Pancreas (tissue), 10 donors: ENCODE data around the gene ALDH1A1. TPM values are rescaled to one million over a fixed set of nuclear protein-coding genes. Genes with fewer than 3 reads are reported as not detected.
A peak's percentile ranks its signal among the peaks of the same experiment; 100 is the strongest.
"Not testable (repeated sequence)": the region's sequence is repeated elsewhere in the genome, so short reads cannot be mapped to it uniquely, and the experiment has no call there.

ENCODE experiments used
- ATAC-seq, 4 donors: fragments of 200-7000 bp; cut with Tn5 transposase; one replicate each; pipeline versions ENCODE4 v1.8.0 to v1.9.1; 2020; ENCODE audit warnings: mild to moderate bottlenecking in 4 of 4, moderate library complexity in 4 of 4
- DNase-seq, 6 donors: peaks; one replicate each; pipeline ENCODE4 v3.0.0-alpha.2; 2020
- FAIRE-seq: peaks from 2 replicates; lab custom pipeline; 2012; peaks lifted over from hg19 to GRCh38; lab: Jason Lieb, UNC
- H3K27ac ChIP-seq, 4 donors: fragments of 200-600 bp; sonication (generic); 1 replicate in 3 of 4; 2 replicates in 1 of 4; pipeline versions ENCODE4 v1.5.0 to v1.8.0; 2020
- H3K27me3 ChIP-seq, 4 donors: fragments of 200-600 bp; one replicate each; pipeline ENCODE4 v1.8.0; 2021
- H3K36me3 ChIP-seq, 3 donors: fragments of 200-600 bp; sonication (generic) in 1 of 3; one replicate each; pipeline versions ENCODE4 v1.5.0 to v1.8.0; 2020 to 2021
- H3K4me1 ChIP-seq, 3 donors: fragments of 200-600 bp; one replicate each; pipeline ENCODE4 v1.8.0; 2021
- H3K4me3 ChIP-seq, 4 donors: fragments of 200-600 bp; sonication (generic) in 2 of 4; one replicate each; pipeline versions ENCODE4 v1.5.0 to v1.8.0; 2020 to 2021
- H3K9me3 ChIP-seq, 4 donors: fragments of 200-600 bp; one replicate each; pipeline ENCODE4 v1.8.0; 2021
- WGBS, 2 donors: extraction: QIAGEN DNeasy Blood & Tissue Kit; methylation state at CpG; one replicate each; pipeline ENCODE4 v1.1.7; 2013; 5-methylcytosine and 5-hydroxymethylcytosine counted together
- intact Hi-C, 3 donors: fragments of 100-400 bp; cut with DNase I; formaldehyde crosslinking; loops; one replicate each; pipeline versions ENCODE4 v1.11.1 to v1.14.2; 2022
- polyA plus RNA-seq, 2 donors: library from polyadenylated mRNA; stranded (reverse); fragments of 200-250 nt; gene quantifications; one replicate each; pipeline ENCODE4 v1.2.3, GENCODE V29; 2013
- total RNA-seq, 6 donors: library from RNA; stranded (reverse); fragmentation: NEBNext Ultra II Directional in 4 of 6; extraction: Animal tissue kit (Norgen Biotek cat#: 25700) in 4 of 6; gene quantifications; one replicate each; pipeline versions ENCODE4 v1.2.1 to v1.2.4, GENCODE V29; 2021 to 2023
- TF ChIP-seq, protein P1 (sequence below), 4 donors: fragments of 200-600 bp; sonication (generic) in 3 of 4; IDR thresholded peaks; one replicate each; pipeline versions ENCODE4 v1.5.0 to v1.8.0; 2021; ENCODE audit warnings: antibody characterized with exemption in 4 of 4
- donor health status: healthy with polysubstance abuse.
- donor health status: DM: no; HTN: no; CAD: no; lungs with moderate emphysema.
- donor health status: DM: no; HTN: no; CAD: no.
- donor health status: control.
- donor health status: control.
- donor health status: Bipolar disorder and iron deficiency.
- donor health status: DM: yes; HTN: yes; CAD: no.
- donor health status: DM: no; HTN: no; CAD: no.
- donor health status: DM: no; HTN: no; CAD: no.
- donor health status: DM: yes; HTN: yes; CAD: no.

Gene ALDH1A1
- total and polyA plus RNA-seq, 8 donors: 141 to 275 (median 176) TPM

GRCh38 chr9:72863456-72864094 lies 89.3 kb downstream of the ALDH1A1 start:
- Histone ChIP-seq H3K27ac (no peak overlapping the region), H3K36me3 (no peaks in the 10 kb centered on the region), H3K27me3 (no peaks in the 10 kb centered on the region), H3K9me3 (no peaks in the 10 kb centered on the region), H3K4me1 (peaks cover 0 to 11% (median 8%) of the 10 kb centered on the region in 3 donors), H3K4me3 (no peak overlapping the region)
- intact Hi-C loops: loop anchor here in 1 of 3 donors (5.0 kb wide), 1 partner anchor 164 kb away; no protein-coding TSS in a partner anchor
- no peak for DNase-seq
- TF ChIP-seq, protein P1, sequence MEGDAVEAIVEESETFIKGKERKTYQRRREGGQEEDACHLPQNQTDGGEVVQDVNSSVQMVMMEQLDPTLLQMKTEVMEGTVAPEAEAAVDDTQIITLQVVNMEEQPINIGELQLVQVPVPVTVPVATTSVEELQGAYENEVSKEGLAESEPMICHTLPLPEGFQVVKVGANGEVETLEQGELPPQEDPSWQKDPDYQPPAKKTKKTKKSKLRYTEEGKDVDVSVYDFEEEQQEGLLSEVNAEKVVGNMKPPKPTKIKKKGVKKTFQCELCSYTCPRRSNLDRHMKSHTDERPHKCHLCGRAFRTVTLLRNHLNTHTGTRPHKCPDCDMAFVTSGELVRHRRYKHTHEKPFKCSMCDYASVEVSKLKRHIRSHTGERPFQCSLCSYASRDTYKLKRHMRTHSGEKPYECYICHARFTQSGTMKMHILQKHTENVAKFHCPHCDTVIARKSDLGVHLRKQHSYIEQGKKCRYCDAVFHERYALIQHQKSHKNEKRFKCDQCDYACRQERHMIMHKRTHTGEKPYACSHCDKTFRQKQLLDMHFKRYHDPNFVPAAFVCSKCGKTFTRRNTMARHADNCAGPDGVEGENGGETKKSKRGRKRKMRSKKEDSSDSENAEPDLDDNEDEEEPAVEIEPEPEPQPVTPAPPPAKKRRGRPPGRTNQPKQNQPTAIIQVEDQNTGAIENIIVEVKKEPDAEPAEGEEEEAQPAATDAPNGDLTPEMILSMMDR (IDR thresholded peaks at IDR 0.05): no peak
- ATAC-seq: no peak
- FAIRE-seq: no peak
- 15 to 32% methylated on average over 4 of the region's 4 CpGs for WGBS, 2 donors

- not testable (repeated sequence) for DNase-seq, H3K36me3 ChIP-seq, H3K27ac ChIP-seq, H3K27me3 ChIP-seq, H3K9me3 ChIP-seq, ATAC-seq, FAIRE-seq, H3K4me3 ChIP-seq
- intact Hi-C loops: loop anchor here in 1 of 3 donors (5.0 kb wide), 1 partner anchor 165 kb away; no protein-coding TSS in a partner anchor
- 94 to 95% methylated on average over 7 of the region's 7 CpGs for WGBS, 2 donors
- peaks cover 0 to 18% (median 11%) of the 10 kb centered on the region in 3 donors for H3K4me1 ChIP-seq
Observed at GRCh38 chr9:72862788-72863187, 90.1 kb downstream of the ALDH1A1 start.

GRCh38 chr9:72858089-72858912 lies 94.6 kb downstream of the ALDH1A1 start:
- DNase-seq (peak in 3 of 6 donors; percentile 18 to 65 (median 25)), FAIRE-seq (no peak), ATAC-seq (peak; percentile 83 to 90 (median 84))
- no peak overlapping the region for H3K27ac ChIP-seq
- TF ChIP-seq, protein P1 (IDR thresholded peaks at IDR 0.05): no peak
- H3K36me3 ChIP-seq: no peaks in the 10 kb centered on the region
- 18 to 25% methylated on average over 5 of the region's 5 CpGs for WGBS, 2 donors
- no peak overlapping the region for H3K4me3 ChIP-seq
- H3K27me3 ChIP-seq: no peaks in the 10 kb centered on the region
- no peaks in the 10 kb centered on the region for H3K9me3 ChIP-seq
- peaks cover 0 to 20% (median 8%) of the 10 kb centered on the region in 3 donors for H3K4me1 ChIP-seq
- intact Hi-C loops: loop anchor here in 1 of 3 donors (10.0 kb wide), 2 partner anchors 166 to 226 kb away; no protein-coding TSS in a partner anchor

DNA sequence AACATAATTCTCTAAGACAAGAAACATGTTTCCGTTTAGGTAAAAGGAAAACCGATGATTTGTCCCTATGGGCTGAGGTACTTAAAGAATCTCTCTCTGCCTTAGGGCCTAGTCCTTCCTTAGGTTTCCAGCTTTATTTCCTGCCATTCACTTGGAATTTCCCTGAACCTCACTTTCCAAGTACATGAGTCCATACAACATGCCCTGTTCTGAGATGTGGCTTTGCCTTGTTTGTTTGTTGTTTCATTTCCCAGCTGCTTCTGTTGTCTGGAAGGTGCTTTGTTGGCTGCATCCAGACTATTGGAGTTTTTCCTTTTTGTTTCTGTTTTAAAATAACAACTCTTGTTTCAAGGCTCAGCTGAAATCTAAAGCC lies 95.2 kb downstream of the ALDH1A1 start:
- Histone ChIP-seq H3K4me3 (no peak overlapping the region), H3K36me3 (no peaks in the 10 kb centered on the region), H3K4me1 (peaks cover 0 to 20% (median 7%) of the 10 kb centered on the region in 3 donors), H3K9me3 (no peaks in the 10 kb centered on the region), H3K27ac (no peak overlapping the region), H3K27me3 (no peaks in the 10 kb centered on the region)
- no peak for FAIRE-seq
- intact Hi-C loops: loop anchor here in 1 of 3 donors (10.0 kb wide), 2 partner anchors 167 to 227 kb away; no protein-coding TSS in a partner anchor
- peak in 2 of 4 donors; percentile 7 to 19 for ATAC-seq
- TF ChIP-seq, protein P1 (IDR thresholded peaks at IDR 0.05): no peak
- WGBS, 2 donors: 94 to 95% methylated on average over 2 of the region's 2 CpGs
- DNase-seq: no peak

DNA sequence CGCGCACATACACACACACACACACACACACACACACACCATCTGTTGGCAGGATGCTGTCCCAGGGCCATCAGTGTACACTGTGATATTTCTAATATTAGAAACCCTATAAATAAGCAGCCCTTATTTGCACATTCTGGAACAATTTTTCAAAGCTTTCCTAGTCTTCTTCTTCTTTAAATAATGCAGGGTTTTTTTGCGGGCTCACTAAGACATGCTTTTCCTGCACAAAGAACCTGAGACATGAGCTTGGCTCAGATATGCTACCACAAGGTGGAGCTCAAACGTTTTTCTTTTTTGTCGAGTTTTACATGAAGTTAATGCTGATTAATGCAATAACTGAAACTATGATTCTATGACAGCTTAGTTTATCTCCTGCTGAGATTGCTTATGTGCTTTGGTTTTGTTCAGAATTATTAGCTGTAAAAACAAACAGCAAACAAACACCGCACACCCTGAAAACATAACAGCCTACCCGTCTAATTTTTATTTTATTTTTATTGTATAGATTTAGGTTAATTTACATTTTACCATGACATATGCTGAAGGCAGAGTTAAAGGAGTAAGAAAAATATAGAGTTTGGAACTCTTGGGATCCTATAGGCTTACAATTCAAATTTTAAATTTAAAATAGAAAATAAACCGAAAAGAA lies 95.8 kb downstream of the ALDH1A1 start:
- peak; percentile 88 for FAIRE-seq

More for the DNA sequence above, 95.8 kb downstream of the ALDH1A1 start:
- H3K36me3 ChIP-seq: no peaks in the 10 kb centered on the region
- DNase-seq (peak in 2 of 6 donors; percentile 10 to 40), ATAC-seq (peak; percentile 78 to 90 (median 88))
- H3K27ac ChIP-seq: no peak overlapping the region
- no peaks in the 10 kb centered on the region for H3K9me3 ChIP-seq
- intact Hi-C loops: loop anchor here in 1 of 3 donors (10.0 kb wide), 2 partner anchors 168 to 228 kb away; no protein-coding TSS in a partner anchor
- TF ChIP-seq, protein P1 (IDR thresholded peaks at IDR 0.05): peak; percentile 21 to 41 (median 26)
- 41 to 50% methylated on average over 8 of the region's 8 CpGs for WGBS, 2 donors
- H3K4me1 ChIP-seq: peaks cover 0 to 20% (median 7%) of the 10 kb centered on the region in 3 donors
- H3K27me3 ChIP-seq: no peaks in the 10 kb centered on the region
- no peak overlapping the region for H3K4me3 ChIP-seq
